ENCODE data around the gene RPRM.
"Not testable (repeated sequence)": the region's sequence is repeated elsewhere in the genome, so short reads cannot be mapped to it uniquely, and the experiment has no call there.

RPRM gene

DNA sequence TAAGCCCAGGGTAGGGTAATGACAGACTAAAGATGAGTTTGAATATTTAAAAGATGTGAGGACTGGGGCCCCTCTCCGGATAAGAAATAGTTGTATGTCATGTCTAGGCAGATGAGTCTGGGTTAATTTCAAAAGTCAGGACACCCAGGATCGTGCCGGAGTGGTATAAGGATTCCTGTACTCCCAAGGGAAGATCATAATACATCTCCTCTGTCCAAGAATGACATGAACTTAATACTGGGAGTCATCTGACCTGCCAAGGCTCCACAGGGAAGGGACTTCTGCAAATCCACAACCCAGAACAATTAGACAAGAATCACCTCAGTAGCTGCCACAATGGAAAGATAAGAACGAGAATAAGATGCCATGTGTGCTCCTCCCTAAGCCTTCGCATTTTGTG, 17.1 kb downstream of the RPRM start:
- DNase-seq (ENCODE audit: low read depth in 2 of 2, low spot score in 1 of 2): no peak

DNA sequence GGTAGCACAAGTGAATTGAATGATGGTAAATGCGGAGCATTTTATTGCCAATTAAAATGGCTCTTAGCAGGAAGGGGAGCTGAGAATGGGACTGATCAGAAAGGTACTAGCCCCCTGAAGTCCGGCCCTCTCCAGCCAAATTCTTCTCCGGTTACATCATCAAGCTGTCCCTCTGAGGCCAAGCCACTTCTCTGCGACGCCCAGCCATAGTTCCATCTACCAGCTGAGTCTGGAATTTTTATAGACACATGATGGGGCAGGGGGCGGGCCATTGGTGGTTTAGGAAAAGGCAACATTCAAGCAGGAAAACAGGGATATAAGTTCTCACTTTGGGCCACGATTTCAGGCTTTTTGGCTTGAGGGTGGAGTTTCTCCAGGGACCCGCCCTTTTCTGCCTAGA, 22.7 kb downstream of the RPRM start:
- DNase-seq (ENCODE audit: low read depth in 2 of 2, low spot score in 1 of 2): no peak

DNA sequence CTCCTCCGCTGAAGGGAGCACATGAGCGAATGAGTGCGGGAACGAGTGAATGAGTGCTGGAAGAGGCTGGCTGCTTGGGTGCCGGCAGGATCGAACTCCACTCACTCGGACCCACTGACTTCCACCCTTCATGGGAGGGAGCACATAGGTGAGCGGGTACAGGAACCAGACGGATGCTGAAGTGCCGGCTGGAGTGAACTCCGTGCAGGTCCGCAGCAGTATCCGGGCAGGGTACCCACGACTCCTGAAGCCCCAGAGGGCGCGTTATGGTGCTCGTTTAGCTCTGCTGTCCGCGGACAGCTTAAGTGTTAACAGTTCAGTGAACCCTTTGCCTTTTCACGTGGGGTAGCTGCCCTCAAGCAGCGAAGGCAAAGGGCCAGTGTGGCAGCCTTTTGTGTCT, 23.2 kb downstream of the RPRM start:
- no peak for DNase-seq (ENCODE audit: low read depth in 2 of 2, low spot score in 1 of 2)

DNA sequence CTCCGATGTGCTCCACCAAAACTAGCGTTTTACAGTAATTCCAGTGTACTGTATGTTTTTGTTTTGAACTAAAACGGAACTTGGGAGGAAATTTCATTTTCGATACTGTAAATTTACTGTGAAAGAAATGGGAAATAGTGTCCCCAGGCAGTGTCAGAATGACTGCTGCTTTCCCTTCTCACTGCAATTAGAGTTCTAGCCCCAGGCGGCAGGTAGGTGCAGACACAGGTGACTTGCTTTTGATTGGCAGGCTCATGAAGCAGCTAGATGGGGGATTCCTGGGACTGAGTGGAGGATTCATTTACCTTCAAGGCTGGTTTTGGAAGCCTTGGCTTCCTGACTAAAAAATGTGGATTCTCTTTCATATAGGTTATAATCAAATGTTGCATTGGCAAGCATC, 27.0 kb downstream of the RPRM start:
- no peak for DNase-seq (ENCODE audit: low read depth in 2 of 2, low spot score in 1 of 2)

DNA sequence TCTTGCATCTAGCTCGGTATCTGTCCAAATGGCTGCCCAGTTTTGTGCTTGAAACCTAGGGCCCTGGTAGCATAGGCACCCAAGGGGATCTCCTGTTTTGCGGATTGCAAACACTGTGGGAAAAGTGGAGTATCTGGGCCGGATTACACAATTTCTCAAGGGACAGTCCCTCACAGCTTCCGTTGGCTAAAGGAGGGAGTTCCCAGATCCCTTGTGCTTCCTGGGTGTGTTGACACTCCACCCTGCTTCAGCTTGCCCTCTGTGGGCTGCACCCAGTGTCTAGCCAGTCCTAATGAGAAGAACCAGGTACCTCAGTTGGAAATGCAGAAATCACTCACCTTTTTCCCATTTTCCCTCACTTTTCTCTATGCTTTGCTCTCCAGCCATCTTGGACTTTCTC, 35.5 kb downstream of the RPRM start:
- DNase-seq (ENCODE audit: low read depth in 2 of 2, low spot score in 1 of 2): no peak

DNA sequence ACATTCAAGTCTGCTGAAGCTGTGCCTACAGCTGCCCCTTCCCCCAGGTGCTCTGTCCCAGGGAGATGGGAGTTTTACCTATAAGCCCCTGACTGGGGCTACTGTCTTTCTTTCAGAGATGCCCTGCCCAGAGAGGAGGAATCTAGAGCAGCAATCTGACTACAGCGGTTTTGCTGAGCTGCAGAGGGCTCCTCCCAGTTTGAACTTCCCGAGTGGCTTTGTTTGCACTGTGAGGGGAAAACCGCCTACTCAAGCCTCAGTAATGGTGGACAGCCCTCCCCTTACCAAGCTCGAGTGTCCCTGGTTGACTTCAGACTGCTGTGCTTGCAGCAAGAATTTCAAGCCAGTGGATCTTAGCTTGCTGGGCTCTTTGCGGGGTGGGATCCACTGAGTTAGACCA, 35.9 kb downstream of the RPRM start:
- DNase-seq (ENCODE audit: low read depth in 2 of 2, low spot score in 1 of 2): not testable (repeated sequence)

DNA sequence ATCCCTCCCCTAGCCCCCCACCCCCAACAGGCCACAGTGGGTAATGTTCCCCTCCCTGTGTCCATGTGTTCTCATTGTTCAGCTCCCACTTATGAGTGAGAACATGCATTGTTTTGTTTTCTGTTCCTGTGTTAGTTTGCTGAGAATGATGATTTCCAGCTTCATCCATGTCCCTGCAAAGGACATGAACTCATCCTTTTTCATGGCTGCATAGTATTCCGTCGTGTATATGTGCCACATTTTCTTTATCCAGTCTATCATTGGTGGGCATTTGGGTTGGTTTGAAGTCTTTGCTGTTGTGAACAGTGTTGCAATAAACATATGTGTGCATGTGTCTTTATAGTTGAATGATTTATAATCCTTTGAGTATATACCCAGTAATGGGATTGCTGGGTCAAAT, 38.5 kb downstream of the RPRM start:
- not testable (repeated sequence) for DNase-seq (ENCODE audit: low read depth in 2 of 2, low spot score in 1 of 2)

DNA sequence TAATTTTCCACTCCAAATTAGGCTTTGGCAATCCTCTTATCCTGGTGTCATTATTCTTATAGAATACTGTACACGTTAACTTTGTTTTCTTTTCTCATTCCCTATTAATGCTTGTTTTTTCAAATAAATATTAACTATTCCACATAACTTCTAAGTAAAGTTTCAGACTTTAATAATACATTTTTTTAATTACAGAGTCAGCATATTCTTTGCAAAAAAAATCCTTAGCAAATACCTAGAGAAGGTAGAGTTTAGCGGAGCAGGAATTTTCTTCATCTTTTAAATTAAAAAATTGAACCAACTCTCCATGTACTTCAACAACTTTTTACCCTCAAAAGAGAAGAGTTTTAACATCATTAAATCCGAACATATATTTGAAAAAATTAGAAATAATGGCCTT, 45.2 kb downstream of the RPRM start:
- DNase-seq (ENCODE audit: low read depth in 2 of 2, low spot score in 1 of 2): no peak

DNA sequence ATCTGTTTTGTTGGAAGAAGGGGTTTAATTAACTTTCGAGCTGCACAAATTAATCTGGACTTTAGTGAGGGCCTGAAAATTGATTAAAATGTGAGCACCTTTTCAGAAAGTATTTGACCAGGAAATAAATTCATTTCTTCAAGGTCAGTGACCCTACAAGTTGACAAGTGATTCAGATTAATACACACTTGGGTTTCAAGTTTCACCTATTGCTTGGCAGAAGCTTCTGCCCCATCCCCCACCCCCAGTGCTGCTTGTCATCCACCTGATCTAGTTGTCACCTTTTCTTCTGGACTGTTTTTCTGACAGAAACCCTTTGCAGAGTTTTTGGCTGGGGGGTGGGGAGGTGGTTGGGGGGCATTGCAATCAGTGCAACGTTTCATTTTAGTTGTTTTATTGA, 46.2 kb downstream of the RPRM start:
- no peak for DNase-seq (ENCODE audit: low read depth in 2 of 2, low spot score in 1 of 2)

DNA sequence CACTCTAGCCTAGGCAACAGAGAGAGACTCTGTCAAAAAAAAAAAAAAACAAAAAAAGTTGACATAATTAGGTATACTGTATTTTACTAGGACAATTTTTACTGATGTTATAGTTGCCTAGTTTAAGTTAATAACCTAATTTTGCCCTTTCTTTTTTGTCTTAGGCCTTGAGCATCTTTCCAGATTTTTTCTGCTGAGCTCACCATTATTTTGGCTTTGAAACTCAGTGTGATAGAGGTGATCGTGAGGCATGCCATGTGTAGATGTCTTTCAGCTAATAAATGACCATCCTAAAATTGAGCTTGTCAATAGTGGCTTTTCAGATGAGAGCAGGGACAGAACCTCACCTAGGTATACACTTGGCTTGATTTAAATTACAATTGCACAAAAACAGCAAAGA, 47.4 kb downstream of the RPRM start:
- DNase-seq (ENCODE audit: low read depth in 2 of 2, low spot score in 1 of 2): no peak
